GM19438 (cell line): ENCODE data around the gene AHDC1.
"Not testable (repeated sequence)": the region's sequence is repeated elsewhere in the genome, so short reads cannot be mapped to it uniquely, and the experiment has no call there.

Experiments used
- ATAC-seq: cut with Tn5 transposase; IDR thresholded peaks from one replicate; pipeline ENCODE4 v1.9.1; 2021; ENCODE audit warnings: low read depth; ENCODE audit not compliant: unreplicated experiment

Gene AHDC1

DNA sequence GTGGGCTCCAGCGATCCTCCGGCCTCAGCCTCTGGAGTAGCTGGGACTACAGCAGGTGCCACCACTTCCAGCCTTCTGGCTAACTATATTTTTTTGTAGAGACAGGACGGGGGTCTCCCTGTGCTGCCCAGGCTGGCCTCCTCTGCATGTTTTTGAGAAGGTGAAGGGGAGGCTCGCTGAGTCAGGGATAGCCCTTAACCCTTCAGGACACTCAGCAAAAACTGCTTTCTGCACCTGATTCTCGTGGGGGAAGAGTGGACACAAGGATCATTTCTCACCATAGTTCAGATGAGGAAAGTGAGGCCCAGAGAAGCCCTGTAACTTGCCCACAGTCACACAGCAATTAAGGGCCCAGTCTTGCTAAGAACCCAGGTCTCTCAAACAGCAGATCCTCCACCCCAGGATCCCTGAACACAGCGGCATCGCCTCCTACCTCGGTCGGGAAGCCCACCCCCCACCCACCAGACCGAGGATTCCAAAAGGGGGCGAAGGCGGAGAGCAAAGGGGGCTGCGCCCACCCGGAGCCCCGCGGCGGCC, 29.8 kb upstream of the AHDC1 start:
- ATAC-seq, result no peak

DNA sequence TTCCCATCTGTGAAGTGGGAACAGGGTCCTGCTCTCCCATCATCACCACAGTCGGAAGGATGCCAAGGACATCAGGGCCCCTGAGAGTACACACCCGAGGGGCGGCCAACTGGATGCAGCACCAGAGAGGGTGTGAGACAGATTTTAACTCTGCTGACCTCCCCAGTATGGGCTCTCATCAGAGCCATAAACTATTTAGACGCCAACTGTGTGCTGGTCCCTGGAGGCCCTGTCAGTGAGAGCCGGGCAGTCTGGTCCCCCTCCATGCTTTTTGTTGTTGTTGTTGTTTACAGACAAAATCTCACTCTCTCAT, 29.3 kb upstream of the AHDC1 start:
- ATAC-seq, result no peak

GRCh38 chr1:27632387-27633297, 28.7 kb upstream of the AHDC1 start:
- no peak for ATAC-seq

DNA sequence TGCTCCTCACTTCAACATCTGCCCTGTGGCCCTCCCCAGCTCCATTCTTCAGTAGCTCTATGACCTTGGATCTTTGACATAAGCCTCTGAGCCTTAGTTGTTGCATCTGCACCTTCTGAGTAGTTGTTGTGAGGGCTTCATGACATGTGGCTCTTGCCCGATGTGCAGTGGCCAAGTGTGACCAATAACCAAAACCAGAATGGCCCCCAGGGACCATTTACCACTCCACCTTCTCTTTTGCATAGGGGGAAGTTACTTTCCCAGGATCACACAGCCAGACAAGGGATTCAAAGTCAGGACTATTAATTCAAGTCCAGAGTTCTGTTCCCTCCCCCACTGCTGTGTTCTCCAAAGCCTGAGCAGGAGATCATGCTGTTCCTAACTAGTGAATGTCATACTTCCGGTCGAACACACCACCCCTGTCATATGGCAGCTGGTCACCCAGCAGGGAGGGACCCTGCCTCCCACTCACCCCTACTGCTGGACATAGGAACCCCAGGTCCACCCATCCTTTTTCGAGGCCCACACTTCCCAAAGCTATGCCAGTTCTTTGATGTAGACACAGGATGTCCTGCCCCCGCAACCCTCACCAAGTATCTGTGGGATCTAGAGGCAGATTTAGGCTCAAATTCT, 27.0 kb upstream of the AHDC1 start:
- peak; percentile 20 for ATAC-seq

GRCh38 chr1:27628712-27629111, 24.8 kb upstream of the AHDC1 start:
- ATAC-seq, result no peak

DNA sequence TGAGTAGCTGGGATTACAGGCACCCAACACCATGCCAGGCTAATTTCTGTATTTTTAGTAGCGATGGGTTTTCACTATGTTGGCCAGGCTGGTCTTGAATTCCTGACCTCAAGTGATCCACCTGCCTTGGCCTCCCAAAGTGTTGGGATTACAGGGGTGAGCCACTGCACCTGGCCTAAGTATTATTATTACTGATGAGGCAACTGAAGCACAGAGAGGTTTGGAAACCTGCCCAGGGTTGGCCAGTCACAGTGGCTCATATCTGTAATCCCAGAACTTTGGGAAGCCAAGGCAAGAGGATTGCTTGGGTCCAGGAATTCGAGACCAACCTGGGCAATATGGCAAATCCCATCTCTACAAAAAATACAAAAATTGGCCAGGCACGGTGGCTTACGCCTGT, 23.8 kb upstream of the AHDC1 start:
- ATAC-seq, result not testable (repeated sequence)

DNA sequence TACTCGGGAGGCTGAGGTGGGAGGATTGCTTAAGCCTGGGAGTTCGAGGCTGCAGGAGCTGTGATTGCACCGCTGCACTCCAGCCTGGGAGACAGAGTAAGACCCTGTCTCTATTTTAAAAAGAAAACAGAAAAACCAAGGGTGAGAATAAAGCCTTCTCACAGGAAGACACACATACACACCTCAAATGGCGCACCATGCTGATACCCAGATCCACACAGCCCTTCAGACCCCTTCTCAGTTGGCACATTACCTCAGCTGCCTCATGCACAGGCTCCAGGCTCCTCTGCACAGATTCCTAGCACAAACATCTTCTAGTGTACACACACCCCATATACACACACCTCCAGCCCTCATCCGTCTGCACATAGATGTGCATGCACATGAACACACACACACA, 23.1 kb upstream of the AHDC1 start:
- no peak for ATAC-seq

- ATAC-seq, result no peak
These were observed 22.3 kb upstream of the AHDC1 start for GRCh38 chr1:27626031-27626935.

- ATAC-seq, result no peak
These were observed 20.7 kb upstream of the AHDC1 start for GRCh38 chr1:27624467-27625178.

- no peak for ATAC-seq
These were observed 19.6 kb upstream of the AHDC1 start for GRCh38 chr1:27623327-27624212.

- no peak for ATAC-seq
These were observed 18.9 kb upstream of the AHDC1 start for GRCh38 chr1:27622828-27623227.

DNA sequence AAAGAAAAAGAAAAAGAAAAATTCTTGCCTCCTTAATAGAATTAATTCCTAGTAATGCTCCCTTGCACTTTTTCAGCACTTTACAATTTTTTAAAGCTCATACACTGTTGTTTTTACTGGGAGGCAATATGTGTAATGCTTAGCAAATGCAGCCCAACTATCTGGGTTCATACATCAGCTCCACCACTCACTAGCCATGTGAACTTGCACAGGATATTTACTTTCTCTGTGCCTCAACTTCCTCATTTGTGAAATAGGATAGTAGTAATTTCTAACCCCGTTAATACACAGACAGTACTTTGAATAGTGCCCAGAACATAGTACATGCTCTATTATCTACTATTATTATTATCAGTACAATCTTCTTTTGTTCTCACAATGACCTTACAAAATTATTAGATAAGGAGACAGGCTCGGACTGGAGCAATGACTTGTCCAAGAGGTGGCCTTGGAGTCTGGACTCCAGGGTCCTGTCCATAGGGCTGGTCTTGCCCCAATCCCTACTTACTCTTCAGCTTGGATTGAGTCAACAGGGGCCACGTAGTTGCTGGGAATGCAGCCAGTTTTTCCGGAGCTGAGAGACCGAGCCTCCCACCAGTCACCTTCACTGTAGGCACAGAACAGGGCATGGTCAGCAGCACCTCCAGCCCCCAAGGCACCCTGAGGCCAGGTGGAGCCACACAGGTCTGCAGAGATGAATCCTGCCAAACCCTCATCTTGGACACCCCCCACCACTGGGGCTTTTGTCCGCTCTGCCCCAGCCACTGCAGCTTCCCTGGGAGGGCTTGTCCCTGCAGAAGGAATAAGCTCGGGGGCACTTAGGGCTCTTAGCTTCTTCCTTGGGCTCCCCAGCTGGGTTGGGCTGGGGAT, 17.3 kb upstream of the AHDC1 start:
- ATAC-seq, result no peak

DNA sequence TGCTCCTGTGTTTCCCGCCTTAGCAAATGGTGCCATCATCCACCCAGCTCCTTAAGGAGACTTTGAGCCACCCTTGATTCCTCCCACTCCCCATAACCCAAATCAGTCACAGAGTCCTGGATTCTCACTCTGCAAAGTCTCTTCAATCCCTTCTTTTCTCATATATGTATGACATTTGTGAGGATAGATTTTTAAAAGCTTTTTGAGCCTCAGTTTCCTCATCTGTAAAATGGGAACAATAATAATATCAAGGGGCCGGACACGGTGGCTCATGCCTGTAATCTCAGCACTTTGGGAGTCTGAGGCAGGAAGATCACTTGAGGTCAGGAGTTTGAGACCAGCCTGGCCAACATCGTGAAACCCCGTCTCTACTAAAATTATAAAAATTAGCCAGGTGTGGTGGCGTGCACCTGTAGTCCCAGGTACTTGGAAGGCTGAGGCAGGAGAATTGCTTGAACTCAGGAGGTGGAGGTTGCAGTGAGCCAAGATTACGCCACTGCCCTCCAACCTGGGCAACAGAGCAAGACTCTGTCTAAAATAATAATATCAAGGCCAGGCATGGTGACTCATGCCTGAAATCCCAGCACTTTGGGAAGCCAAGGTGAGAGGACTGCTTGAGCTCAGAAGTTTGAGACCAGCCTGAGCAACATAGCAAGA, 16.0 kb upstream of the AHDC1 start:
- ATAC-seq, result not testable (repeated sequence)

- ATAC-seq, result no peak
These were observed 14.6 kb upstream of the AHDC1 start for GRCh38 chr1:27618341-27619082.

GRCh38 chr1:27617420-27617819, 13.5 kb upstream of the AHDC1 start:
- ATAC-seq, result no peak

DNA sequence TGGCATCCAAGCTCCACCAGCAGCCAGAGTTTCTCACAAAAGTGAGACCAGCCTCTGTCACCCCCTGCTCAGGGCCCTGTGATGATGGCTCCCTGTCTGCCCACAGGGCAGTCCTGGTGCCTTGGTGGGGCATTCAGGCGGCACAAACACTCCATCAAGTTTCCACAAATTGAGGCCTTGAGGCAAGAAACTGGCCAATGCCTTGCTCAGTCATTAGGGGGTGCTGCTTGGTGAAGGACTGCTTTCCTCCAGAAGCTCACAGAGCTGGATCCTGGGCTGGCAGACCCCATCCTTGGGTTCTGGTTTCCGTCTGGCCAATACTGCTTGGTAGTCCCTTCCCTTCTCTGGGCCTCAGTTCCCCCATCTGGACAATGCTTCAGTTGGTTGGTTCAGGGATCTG, 12.5 kb upstream of the AHDC1 start:
- no peak for ATAC-seq
